Measurements from ENCODE around the gene OSTN.

DNA sequence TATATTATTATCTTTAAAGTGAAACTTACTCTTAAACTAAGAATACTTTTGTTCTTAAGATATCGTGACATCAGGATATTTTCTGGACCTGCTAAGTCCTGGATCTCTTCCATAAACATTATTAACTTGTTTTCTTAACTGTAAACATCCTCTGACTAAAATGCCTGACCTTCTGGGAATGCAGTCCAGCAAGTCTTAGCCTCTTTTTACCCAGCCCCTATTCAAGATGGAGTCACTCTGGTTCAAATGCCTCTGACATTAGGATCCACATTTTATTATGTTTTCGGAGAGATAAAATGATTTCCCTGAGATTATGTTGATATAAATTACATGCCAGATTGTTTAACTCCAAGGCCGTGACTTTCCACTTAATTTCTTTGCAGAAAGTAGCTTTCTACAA lies 37.6 kb downstream of the OSTN start:
- TF ChIP-seq, protein P1, sequence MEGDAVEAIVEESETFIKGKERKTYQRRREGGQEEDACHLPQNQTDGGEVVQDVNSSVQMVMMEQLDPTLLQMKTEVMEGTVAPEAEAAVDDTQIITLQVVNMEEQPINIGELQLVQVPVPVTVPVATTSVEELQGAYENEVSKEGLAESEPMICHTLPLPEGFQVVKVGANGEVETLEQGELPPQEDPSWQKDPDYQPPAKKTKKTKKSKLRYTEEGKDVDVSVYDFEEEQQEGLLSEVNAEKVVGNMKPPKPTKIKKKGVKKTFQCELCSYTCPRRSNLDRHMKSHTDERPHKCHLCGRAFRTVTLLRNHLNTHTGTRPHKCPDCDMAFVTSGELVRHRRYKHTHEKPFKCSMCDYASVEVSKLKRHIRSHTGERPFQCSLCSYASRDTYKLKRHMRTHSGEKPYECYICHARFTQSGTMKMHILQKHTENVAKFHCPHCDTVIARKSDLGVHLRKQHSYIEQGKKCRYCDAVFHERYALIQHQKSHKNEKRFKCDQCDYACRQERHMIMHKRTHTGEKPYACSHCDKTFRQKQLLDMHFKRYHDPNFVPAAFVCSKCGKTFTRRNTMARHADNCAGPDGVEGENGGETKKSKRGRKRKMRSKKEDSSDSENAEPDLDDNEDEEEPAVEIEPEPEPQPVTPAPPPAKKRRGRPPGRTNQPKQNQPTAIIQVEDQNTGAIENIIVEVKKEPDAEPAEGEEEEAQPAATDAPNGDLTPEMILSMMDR (conservative IDR thresholded peaks at IDR 0.05; ENCODE audit: low read length) = no peak
- TF ChIP-seq EZH2phosphoT487 (IDR thresholded peaks at IDR 0.05; ENCODE audit: borderline replicate concordance, low read depth, low read length) = no peak
